ENCODE data around the gene ATRIP. TPM values are rescaled to one million over a fixed set of nuclear protein-coding genes. Genes with fewer than 3 reads are reported as not detected.
A peak's percentile ranks its signal among the peaks of the same experiment; 100 is the strongest.

ATRIP gene
- total and polyA plus RNA-seq, 2 of the 8 experiments (the other 6 are each of a cell fraction or from before 2014, with no cell fraction given), result 18.5 to 20.2 TPM

DNA sequence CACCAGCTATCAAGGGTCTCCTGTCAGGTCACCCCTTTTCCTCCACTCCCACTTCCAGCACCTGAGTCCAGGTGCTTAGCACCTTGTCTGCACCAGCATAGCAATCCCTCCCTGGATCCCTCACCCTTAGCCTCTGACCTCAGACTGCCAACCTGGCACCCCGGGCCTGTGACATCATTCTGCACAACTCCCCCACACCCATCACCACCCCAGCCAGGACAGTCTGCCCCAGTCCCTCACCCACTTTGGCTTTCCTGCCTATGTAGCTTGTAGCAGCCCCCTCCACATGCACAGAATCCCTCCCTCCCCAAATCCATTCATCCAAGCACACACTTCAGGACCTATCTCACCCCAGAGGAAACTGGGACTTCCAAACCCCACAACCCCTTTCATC is 15.8 kb upstream of the ATRIP start:
- Histone ChIP-seq H2BK5ac (ENCODE audit: low read depth, low read length) (peak overlapping the region; percentile 91; the same call in 1 of the 2 replicates), H2BK12ac (ENCODE audit: low read depth, low read length) (peak overlapping the region; percentile 81; the same call in 1 of the 2 replicates), H4K5ac (ENCODE audit: insufficient read length, low read depth, low read length) (no peak overlapping the region), H4K20me1 (replicated peaks in 1 of 2; ENCODE audit: control insufficient read depth in 1 of 2, insufficient read depth in 2 of 2, low read length in 2 of 2) (peaks cover 4 to 12% of the 10 kb centered on the region in 2 experiments), H3K4me1 (replicated peaks in 1 of 4; ENCODE audit: control insufficient read depth in 3 of 4, insufficient read depth in 4 of 4, low read length in 3 of 4) (peaks cover 7 to 28% (median 20%) of the 10 kb centered on the region in 4 experiments), H4K91ac (replicated peaks; ENCODE audit: insufficient read length, low read length) (no peak overlapping the region), H3K36me3 (ENCODE audit: control insufficient read depth in 2 of 4, insufficient read depth in 4 of 4, low read length in 3 of 4) (peaks cover 4 to 26% (median 12%) of the 10 kb centered on the region in 4 experiments; a peak in 6 of 8 replicates), H3K4ac (replicated peaks; ENCODE audit: insufficient read length, low read depth, low read length) (no peak overlapping the region), H3K4me3 (ENCODE audit: extremely low read depth in 1 of 4, insufficient read depth in 2 of 4, low read depth in 3 of 4, low read length in 4 of 4) (peak overlapping the region; percentile 66 to 85 (median 76); a peak in 7 of 8 replicates), H3K18ac (ENCODE audit: extremely low read depth, low read length) (peak overlapping the region; percentile 89), H3K14ac (ENCODE audit: insufficient read length) (no peak overlapping the region), H3K9ac (replicated peaks in 1 of 4; ENCODE audit: extremely low read depth in 1 of 4, low read depth in 3 of 4, low read length in 3 of 4) (peak overlapping the region in 3 of 4 experiments; percentile 42 to 45 (median 45); a peak in 5 of 7 replicates), H3K79me1 (ENCODE audit: low read depth, low read length) (peaks cover 23% of the 10 kb centered on the region), H3K9me3 (ENCODE audit: insufficient read depth in 2 of 2, low read depth in 1 of 2, low read length in 1 of 2) (no peaks in the 10 kb centered on the region), H3K56ac (replicated peaks; ENCODE audit: insufficient read length, low read depth, low read length) (no peak overlapping the region), H2BK15ac (ENCODE audit: low read length) (peak overlapping the region; percentile 97; the same call in 1 of the 2 replicates), H2BK20ac (ENCODE audit: low read length) (0 out of 2 replicates have a peak overlapping the region, but pooled peaks have one; percentile 53), H3K4me2 (ENCODE audit: insufficient read depth in 1 of 2, low read depth in 2 of 2, low read length in 2 of 2) (peak overlapping the region; percentile 74 to 77), H4K8ac (ENCODE audit: extremely low read depth, insufficient read depth, low read length) (no peak overlapping the region; the same call in 1 of the 2 replicates), H2AK5ac (ENCODE audit: low read depth, low read length) (peak overlapping the region; percentile 93; the same call in 1 of the 2 replicates), H3K27ac (ENCODE audit: low read depth, low read length) (peak overlapping the region; percentile 76; the same call in 1 of the 2 replicates), H3K23ac (ENCODE audit: insufficient read length) (no peak overlapping the region), H3K79me2 (ENCODE audit: control insufficient read depth in 1 of 2, insufficient read depth in 2 of 2, low read length in 2 of 2) (peaks cover 27 to 52% of the 10 kb centered on the region in 2 experiments), H3K27me3 (replicated peaks in 1 of 4; ENCODE audit: control insufficient read depth in 3 of 4, extremely low read depth in 1 of 4, insufficient read depth in 3 of 4, low read length in 3 of 4) (no peaks in the 10 kb centered on the region), H2AFZ (ENCODE audit: low read length) (no peak overlapping the region), H3K23me2 (ENCODE audit: low read depth, low read length) (peaks cover 12% of the 10 kb centered on the region), H2BK120ac (replicated peaks; ENCODE audit: low read depth, low read length) (no peak overlapping the region)
- WGBS, 2 experiments (ENCODE audit: extremely low coverage in 1 of 2, insufficient coverage in 1 of 2, insufficient read length in 1 of 2, insufficient replicate concordance in 2 of 2, low coverage in 1 of 2, low lambda C conversion rate in 2 of 2, missing lambda C conversion rate in 1 of 2), result 92% methylated on average over 1 of the region's 1 CpG; no CpG with 5 or more reads in 1 of the 2 experiments
- ChIA-PET POLR2A (ENCODE audit: partially characterized antibody) (interaction anchor here (0.9 to 31.5 kb wide), 11 partner anchors 8 to 272 kb away, joined by 3 to 650 read pairs (median 8); partner anchors contain the start of genes ATRIP, CCDC51, TMA7 and ZNF589), CTCF (ENCODE audit: partially characterized antibody) (interaction anchor here (0.7 to 7.7 kb wide), 11 partner anchors 8 to 236 kb away, joined by 3 to 138 read pairs (median 5); no protein-coding TSS in a partner anchor)
- DNase-seq (ENCODE audit: low read depth in 1 of 2, low spot score in 2 of 2) (no peak), FAIRE-seq (no peak)
- no peak for TF ChIP-seq GTF2F1 (IDR thresholded peaks at IDR 0.05; ENCODE audit: borderline replicate concordance, low read depth, low read length)
- TF ChIP-seq, protein P1, sequence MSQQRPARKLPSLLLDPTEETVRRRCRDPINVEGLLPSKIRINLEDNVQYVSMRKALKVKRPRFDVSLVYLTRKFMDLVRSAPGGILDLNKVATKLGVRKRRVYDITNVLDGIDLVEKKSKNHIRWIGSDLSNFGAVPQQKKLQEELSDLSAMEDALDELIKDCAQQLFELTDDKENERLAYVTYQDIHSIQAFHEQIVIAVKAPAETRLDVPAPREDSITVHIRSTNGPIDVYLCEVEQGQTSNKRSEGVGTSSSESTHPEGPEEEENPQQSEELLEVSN (IDR thresholded peaks at IDR 0.05), result no peak
- TF ChIP-seq CHD1 (IDR thresholded peaks at IDR 0.05; ENCODE audit: low read depth, low read length), result no peak
- TF ChIP-seq NANOG (IDR thresholded peaks at IDR 0.05; ENCODE audit: insufficient read depth, low read depth, low read length, poor library complexity, severe bottlenecking), result no peak
- no peak for TF ChIP-seq TCF12 (IDR thresholded peaks at IDR 0.05; ENCODE audit: low read depth, low read length)
- TF ChIP-seq POLR2A (IDR thresholded peaks at IDR 0.05; ENCODE audit: control extremely low read depth in 1 of 2, low read depth in 2 of 2, low read length in 2 of 2), result no peak
- no peak for TF ChIP-seq SUZ12 (IDR thresholded peaks at IDR 0.05; ENCODE audit: low read length)
- no peak for TF ChIP-seq JUND (IDR thresholded peaks at IDR 0.05; ENCODE audit: low read length)
- no peak for TF ChIP-seq RNF2 (IDR thresholded peaks at IDR 0.05; ENCODE audit: borderline replicate concordance, low read depth, low read length, missing control alignments, poor library complexity, severe bottlenecking)
- no peak for TF ChIP-seq CREB1 (IDR thresholded peaks at IDR 0.05)
- no peak for TF ChIP-seq SRF (IDR thresholded peaks at IDR 0.05; ENCODE audit: low read depth, low read length)
- no peak for TF ChIP-seq BRCA1 (IDR thresholded peaks at IDR 0.05; ENCODE audit: low read depth, low read length)
- no peak for TF ChIP-seq POLR2AphosphoS5 (IDR thresholded peaks at IDR 0.05; ENCODE audit: low read depth, low read length)

Measured in H1 (cell line).